ENCODE measurements around the gene GTF2H2C.
"Not testable (repeated sequence)": the region's sequence is repeated elsewhere in the genome, so short reads cannot be mapped to it uniquely, and the experiment has no call there.

Gene GTF2H2C

GRCh38 chr5:69559908-69560330 lies at the start of gene GTF2H2C:
Gene GTF2H2C (plus strand): TSS chr5:69560191. CDS start chr5:69565133, 4,942 bp downstream.
- H3K36me3 ChIP-seq (ENCODE audit: control insufficient read depth, insufficient read depth, low read length); H3K4me1 ChIP-seq (ENCODE audit: control insufficient read depth, insufficient read depth, low read length); H3K9ac ChIP-seq (ENCODE audit: low read depth, low read length); H3K27me3 ChIP-seq (ENCODE audit: control insufficient read depth, insufficient read depth, low read length); H3K9me3 ChIP-seq (ENCODE audit: control insufficient read depth, insufficient read depth, low read length): not testable (repeated sequence)
- H3K4me3 ChIP-seq (ENCODE audit: low read depth, low read length), result peak within 1 kb of the TSS; percentile 70

GRCh38 chr5:69510694-69511093 lies 49.3 kb upstream of the GTF2H2C start:
- Histone ChIP-seq H3K4me3 (ENCODE audit: low read depth, low read length) (no peak overlapping the region), H3K27me3 (ENCODE audit: control insufficient read depth, insufficient read depth, low read length) (no peaks in the 10 kb centered on the region), H3K9me3 (ENCODE audit: control insufficient read depth, insufficient read depth, low read length) (no peaks in the 10 kb centered on the region), H3K4me1 (ENCODE audit: control insufficient read depth, insufficient read depth, low read length) (no peaks in the 10 kb centered on the region), H3K9ac (ENCODE audit: low read depth, low read length) (no peak overlapping the region), H3K36me3 (ENCODE audit: control insufficient read depth, insufficient read depth, low read length) (peaks cover 13% of the 10 kb centered on the region)

- Histone ChIP-seq H3K9me3 (ENCODE audit: control insufficient read depth, insufficient read depth, low read length) (no peaks in the 10 kb centered on the region), H3K9ac (ENCODE audit: low read depth, low read length) (no peak overlapping the region), H3K4me3 (ENCODE audit: low read depth, low read length) (no peak overlapping the region), H3K4me1 (ENCODE audit: control insufficient read depth, insufficient read depth, low read length) (no peaks in the 10 kb centered on the region), H3K36me3 (ENCODE audit: control insufficient read depth, insufficient read depth, low read length) (peaks cover 13% of the 10 kb centered on the region), H3K27me3 (ENCODE audit: control insufficient read depth, insufficient read depth, low read length) (no peaks in the 10 kb centered on the region)
Measured at GRCh38 chr5:69512740-69513260, 47.2 kb upstream of the GTF2H2C start.

GRCh38 chr5:69515570-69515969 lies 44.4 kb upstream of the GTF2H2C start:
- H3K9me3 ChIP-seq (ENCODE audit: control insufficient read depth, insufficient read depth, low read length); H3K27me3 ChIP-seq (ENCODE audit: control insufficient read depth, insufficient read depth, low read length); H3K9ac ChIP-seq (ENCODE audit: low read depth, low read length); H3K4me3 ChIP-seq (ENCODE audit: low read depth, low read length); H3K4me1 ChIP-seq (ENCODE audit: control insufficient read depth, insufficient read depth, low read length); H3K36me3 ChIP-seq (ENCODE audit: control insufficient read depth, insufficient read depth, low read length): not testable (repeated sequence)

GRCh38 chr5:69516769-69517168 lies 43.2 kb upstream of the GTF2H2C start:
- Histone ChIP-seq H3K36me3 (ENCODE audit: control insufficient read depth, insufficient read depth, low read length) (no peaks in the 10 kb centered on the region), H3K4me1 (ENCODE audit: control insufficient read depth, insufficient read depth, low read length) (no peaks in the 10 kb centered on the region), H3K27me3 (ENCODE audit: control insufficient read depth, insufficient read depth, low read length) (no peaks in the 10 kb centered on the region), H3K9me3 (ENCODE audit: control insufficient read depth, insufficient read depth, low read length) (no peaks in the 10 kb centered on the region), H3K4me3 (ENCODE audit: low read depth, low read length) (no peak overlapping the region), H3K9ac (ENCODE audit: low read depth, low read length) (no peak overlapping the region)

GRCh38 chr5:69517763-69518212 lies 42.2 kb upstream of the GTF2H2C start:
- Histone ChIP-seq H3K9me3 (ENCODE audit: control insufficient read depth, insufficient read depth, low read length) (no peaks in the 10 kb centered on the region), H3K36me3 (ENCODE audit: control insufficient read depth, insufficient read depth, low read length) (no peaks in the 10 kb centered on the region), H3K9ac (ENCODE audit: low read depth, low read length) (no peak overlapping the region), H3K27me3 (ENCODE audit: control insufficient read depth, insufficient read depth, low read length) (no peaks in the 10 kb centered on the region), H3K4me1 (ENCODE audit: control insufficient read depth, insufficient read depth, low read length) (no peaks in the 10 kb centered on the region), H3K4me3 (ENCODE audit: low read depth, low read length) (no peak overlapping the region)

GRCh38 chr5:69519285-69519684 lies 40.7 kb upstream of the GTF2H2C start:
- Histone ChIP-seq H3K4me1 (ENCODE audit: control insufficient read depth, insufficient read depth, low read length) (no peaks in the 10 kb centered on the region), H3K9ac (ENCODE audit: low read depth, low read length) (no peak overlapping the region)

GRCh38 chr5:69522035-69522434 lies 38.0 kb upstream of the GTF2H2C start:
- no peak overlapping the region for H3K9ac ChIP-seq (ENCODE audit: low read depth, low read length)
- no peaks in the 10 kb centered on the region for H3K9me3 ChIP-seq (ENCODE audit: control insufficient read depth, insufficient read depth, low read length)
- no peaks in the 10 kb centered on the region for H3K27me3 ChIP-seq (ENCODE audit: control insufficient read depth, insufficient read depth, low read length)
- H3K4me3 ChIP-seq (ENCODE audit: low read depth, low read length), result no peak overlapping the region
- H3K4me1 ChIP-seq (ENCODE audit: control insufficient read depth, insufficient read depth, low read length), result no peaks in the 10 kb centered on the region
- peaks cover 11% of the 10 kb centered on the region for H3K36me3 ChIP-seq (ENCODE audit: control insufficient read depth, insufficient read depth, low read length)

More at GRCh38 chr5:69519285-69519684, 40.7 kb upstream of the GTF2H2C start:
- Histone ChIP-seq H3K36me3 (ENCODE audit: control insufficient read depth, insufficient read depth, low read length) (no peaks in the 10 kb centered on the region), H3K27me3 (ENCODE audit: control insufficient read depth, insufficient read depth, low read length) (no peaks in the 10 kb centered on the region), H3K4me3 (ENCODE audit: low read depth, low read length) (no peak overlapping the region), H3K9me3 (ENCODE audit: control insufficient read depth, insufficient read depth, low read length) (no peaks in the 10 kb centered on the region)

GRCh38 chr5:69525490-69525889 lies 34.5 kb upstream of the GTF2H2C start:
- Histone ChIP-seq H3K4me3 (ENCODE audit: low read depth, low read length) (no peak overlapping the region), H3K4me1 (ENCODE audit: control insufficient read depth, insufficient read depth, low read length) (no peaks in the 10 kb centered on the region), H3K27me3 (ENCODE audit: control insufficient read depth, insufficient read depth, low read length) (no peaks in the 10 kb centered on the region), H3K9ac (ENCODE audit: low read depth, low read length) (no peak overlapping the region), H3K9me3 (ENCODE audit: control insufficient read depth, insufficient read depth, low read length) (no peaks in the 10 kb centered on the region), H3K36me3 (ENCODE audit: control insufficient read depth, insufficient read depth, low read length) (peaks cover 11% of the 10 kb centered on the region)

GRCh38 chr5:69526660-69527059 lies 33.3 kb upstream of the GTF2H2C start:
- no peaks in the 10 kb centered on the region for H3K4me1 ChIP-seq (ENCODE audit: control insufficient read depth, insufficient read depth, low read length)
- no peak overlapping the region for H3K9ac ChIP-seq (ENCODE audit: low read depth, low read length)
- H3K27me3 ChIP-seq (ENCODE audit: control insufficient read depth, insufficient read depth, low read length), result no peaks in the 10 kb centered on the region

GRCh38 chr5:69527128-69527770 lies 32.7 kb upstream of the GTF2H2C start:
- Histone ChIP-seq H3K9me3 (ENCODE audit: control insufficient read depth, insufficient read depth, low read length) (no peaks in the 10 kb centered on the region), H3K36me3 (ENCODE audit: control insufficient read depth, insufficient read depth, low read length) (peaks cover 11% of the 10 kb centered on the region), H3K4me3 (ENCODE audit: low read depth, low read length) (no peak overlapping the region), H3K27me3 (ENCODE audit: control insufficient read depth, insufficient read depth, low read length) (no peaks in the 10 kb centered on the region), H3K9ac (ENCODE audit: low read depth, low read length) (no peak overlapping the region), H3K4me1 (ENCODE audit: control insufficient read depth, insufficient read depth, low read length) (no peaks in the 10 kb centered on the region)

More at GRCh38 chr5:69526660-69527059, 33.3 kb upstream of the GTF2H2C start:
- H3K4me3 ChIP-seq (ENCODE audit: low read depth, low read length), result no peak overlapping the region
- H3K36me3 ChIP-seq (ENCODE audit: control insufficient read depth, insufficient read depth, low read length), result peaks cover 11% of the 10 kb centered on the region
- H3K9me3 ChIP-seq (ENCODE audit: control insufficient read depth, insufficient read depth, low read length), result no peaks in the 10 kb centered on the region

- H3K9me3 ChIP-seq (ENCODE audit: control insufficient read depth, insufficient read depth, low read length), result no peaks in the 10 kb centered on the region
- no peak overlapping the region for H3K9ac ChIP-seq (ENCODE audit: low read depth, low read length)
- H3K36me3 ChIP-seq (ENCODE audit: control insufficient read depth, insufficient read depth, low read length), result peaks cover 11% of the 10 kb centered on the region
- no peak overlapping the region for H3K4me3 ChIP-seq (ENCODE audit: low read depth, low read length)
- no peaks in the 10 kb centered on the region for H3K27me3 ChIP-seq (ENCODE audit: control insufficient read depth, insufficient read depth, low read length)
- H3K4me1 ChIP-seq (ENCODE audit: control insufficient read depth, insufficient read depth, low read length), result no peaks in the 10 kb centered on the region
Measured at GRCh38 chr5:69528035-69528434, 32.0 kb upstream of the GTF2H2C start.

Data from iPS-15b (cell line).